Globus pallidus (tissue), 1 donor: ENCODE results near the gene DSG3.

ENCODE experiments used
- DNase-seq: peaks from one replicate; pipeline ENCODE4 v3.0.0-alpha.2; 2015; ENCODE audit warnings: low spot score

DSG3 gene

GRCh38 chr18:31430072-31430471, 17.5 kb upstream of the DSG3 start:
- no peak for DNase-seq

GRCh38 chr18:31430554-31430953, 17.0 kb upstream of the DSG3 start:
- DNase-seq, result no peak

- no peak for DNase-seq
Observed at GRCh38 chr18:31432316-31432715, 15.2 kb upstream of the DSG3 start.

GRCh38 chr18:31436825-31437224, 10.7 kb upstream of the DSG3 start:
- no peak for DNase-seq

GRCh38 chr18:31438402-31438801, 9.1 kb upstream of the DSG3 start:
- DNase-seq, result no peak

GRCh38 chr18:31439807-31440325, 7.7 kb upstream of the DSG3 start:
- DNase-seq, result no peak

GRCh38 chr18:31440787-31441186, 6.8 kb upstream of the DSG3 start:
- DNase-seq, result no peak

- no peak for DNase-seq
Observed at GRCh38 chr18:31441493-31441892, 6.0 kb upstream of the DSG3 start.

- no peak for DNase-seq
Observed at GRCh38 chr18:31444142-31444541, 3.4 kb upstream of the DSG3 start.

- no peak for DNase-seq
Observed at GRCh38 chr18:31445908-31446307, 1.6 kb upstream of the DSG3 start.

GRCh38 chr18:31446854-31447253, 687 bp upstream of the DSG3 start:
- no peak for DNase-seq

GRCh38 chr18:31450409-31450808, 2.9 kb downstream of the DSG3 start:
- no peak for DNase-seq

- DNase-seq, result no peak
Observed at GRCh38 chr18:31451625-31452024, 4.1 kb downstream of the DSG3 start.

GRCh38 chr18:31454066-31454708, 6.6 kb downstream of the DSG3 start:
- DNase-seq, result no peak

GRCh38 chr18:31469629-31470028, 22.1 kb downstream of the DSG3 start:
- no peak for DNase-seq

GRCh38 chr18:31478688-31479087, 31.1 kb downstream of the DSG3 start:
- DNase-seq, result no peak

- no peak for DNase-seq
Observed at GRCh38 chr18:31482051-31482450, 34.5 kb downstream of the DSG3 start.

- no peak for DNase-seq
Observed at GRCh38 chr18:31483396-31483795, 35.9 kb downstream of the DSG3 start.

- no peak for DNase-seq
Observed at GRCh38 chr18:31484461-31484860, 36.9 kb downstream of the DSG3 start.

GRCh38 chr18:31486165-31486564, 38.6 kb downstream of the DSG3 start:
- no peak for DNase-seq

- DNase-seq, result no peak
Observed at GRCh38 chr18:31487246-31488015, 39.9 kb downstream of the DSG3 start.

- DNase-seq, result no peak
Observed at GRCh38 chr18:31489311-31489710, 41.8 kb downstream of the DSG3 start.

- no peak for DNase-seq
Observed at GRCh38 chr18:31490387-31490786, 42.8 kb downstream of the DSG3 start.

- no peak for DNase-seq
Observed at GRCh38 chr18:31490833-31491232, 43.3 kb downstream of the DSG3 start.
